SKM-1 (cell line): ENCODE data around the gene IL23R.

Source experiments
- DNase-seq: peaks from one replicate; lab custom pipeline; 2025; ENCODE audit not compliant: unreplicated experiment; lab: John Stamatoyannopoulos, UW

IL23R gene

GRCh38 chr1:67228791-67229190, 62.5 kb downstream of the IL23R start:
- DNase-seq: no peak

- no peak for DNase-seq
Measured at GRCh38 chr1:67230539-67230938, 64.3 kb downstream of the IL23R start.

DNA sequence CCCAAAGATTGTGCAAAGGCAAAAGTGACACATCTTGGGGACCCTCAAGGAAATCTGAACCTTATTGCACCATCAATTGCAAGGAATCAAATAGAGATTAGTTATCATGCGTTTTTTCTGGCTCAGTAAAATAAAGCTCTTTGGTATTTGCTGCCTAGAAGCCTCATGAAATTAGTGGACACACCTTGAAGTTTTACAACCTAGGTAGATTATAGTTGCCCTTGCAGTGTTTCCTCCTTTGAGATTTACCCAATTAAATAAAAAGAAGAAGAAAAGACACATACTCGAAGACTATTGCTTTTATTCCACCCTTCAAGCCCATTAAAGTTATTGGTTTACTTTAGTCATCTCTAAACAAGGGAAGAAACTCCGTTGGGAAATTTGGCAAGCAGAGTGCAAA, 70.0 kb downstream of the IL23R start:
- no peak for DNase-seq

DNA sequence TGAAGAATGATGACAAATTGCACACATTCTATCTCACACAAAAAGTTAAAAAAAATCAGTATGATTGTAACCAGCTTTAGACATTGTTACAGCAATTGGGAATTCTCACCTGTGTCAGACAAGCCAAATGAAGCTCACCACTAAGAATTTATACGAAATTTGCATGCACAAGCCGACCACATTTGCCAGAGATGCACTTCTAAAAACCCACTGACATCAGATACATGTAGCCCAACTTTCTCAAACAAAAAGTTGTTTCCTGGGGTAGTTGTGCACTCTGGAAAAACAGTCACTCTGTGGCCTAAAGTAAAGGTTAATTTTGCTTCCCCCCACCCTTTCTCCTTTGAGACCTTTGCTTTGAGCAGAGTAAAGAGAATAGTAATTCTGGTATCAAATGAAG, 73.5 kb downstream of the IL23R start:
- DNase-seq: no peak

GRCh38 chr1:67241200-67241746, 75.0 kb downstream of the IL23R start:
- no peak for DNase-seq

DNA sequence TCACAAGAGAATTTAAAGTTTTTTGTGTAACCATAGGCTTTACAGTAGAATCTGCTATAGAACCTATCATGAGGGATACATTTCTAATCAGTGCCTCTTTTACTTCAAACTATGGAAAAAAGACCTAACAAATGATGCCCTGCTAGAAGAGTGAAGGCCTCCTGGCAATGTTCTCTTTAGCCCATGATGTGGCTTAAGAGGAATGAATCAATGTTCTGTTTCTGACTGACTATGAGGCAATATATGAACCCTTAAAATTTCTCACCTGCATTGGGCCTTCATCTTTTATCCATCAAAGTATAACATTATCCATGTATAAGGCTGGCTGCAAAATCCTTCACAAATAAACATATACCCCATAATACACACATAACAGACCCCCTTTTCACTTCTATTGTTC, 75.8 kb downstream of the IL23R start:
- DNase-seq: no peak

- DNase-seq: no peak
Measured at GRCh38 chr1:67250051-67250653, 83.9 kb downstream of the IL23R start.

DNA sequence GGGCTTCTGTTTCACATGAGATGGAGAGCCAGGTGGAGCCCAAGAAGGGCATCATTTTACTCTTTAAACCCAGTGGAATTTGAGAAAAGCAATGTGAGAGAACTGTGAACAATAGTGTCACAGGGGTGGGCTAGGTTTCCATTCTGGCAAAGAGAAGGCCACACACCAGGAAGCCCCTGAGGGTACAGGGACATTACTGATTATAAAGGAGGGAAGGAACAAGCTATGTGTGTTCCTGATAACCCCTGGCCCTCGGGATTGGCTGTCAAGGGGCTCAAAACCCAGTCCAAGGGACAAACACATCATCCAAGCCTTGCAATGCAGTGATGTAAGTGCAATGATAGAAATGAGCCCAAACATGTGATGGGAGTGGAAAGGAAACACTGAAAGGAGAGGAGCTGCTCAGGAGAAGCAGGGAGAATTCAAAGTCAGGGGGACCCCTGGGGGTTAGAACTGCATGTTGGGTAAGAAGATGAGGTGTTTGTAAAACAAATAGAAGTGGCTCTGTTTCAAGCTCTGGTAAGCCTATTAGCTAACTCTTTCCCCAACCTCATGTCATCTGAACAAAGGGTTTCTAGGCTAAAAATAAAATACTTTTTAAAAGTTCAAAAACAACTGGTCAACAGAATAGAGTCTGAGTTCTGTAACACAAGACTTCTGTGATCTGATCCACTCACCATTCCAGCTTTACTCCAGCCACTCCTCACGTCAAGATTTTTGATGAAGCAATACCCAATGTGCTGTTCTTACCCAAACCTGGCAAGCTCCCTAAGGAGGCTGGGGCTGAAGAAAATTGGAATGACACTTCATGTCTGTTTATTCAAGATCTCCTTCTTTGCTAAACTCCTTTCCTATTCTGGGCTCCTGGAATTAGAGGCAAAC, 90.3 kb downstream of the IL23R start:
- DNase-seq: no peak

DNA sequence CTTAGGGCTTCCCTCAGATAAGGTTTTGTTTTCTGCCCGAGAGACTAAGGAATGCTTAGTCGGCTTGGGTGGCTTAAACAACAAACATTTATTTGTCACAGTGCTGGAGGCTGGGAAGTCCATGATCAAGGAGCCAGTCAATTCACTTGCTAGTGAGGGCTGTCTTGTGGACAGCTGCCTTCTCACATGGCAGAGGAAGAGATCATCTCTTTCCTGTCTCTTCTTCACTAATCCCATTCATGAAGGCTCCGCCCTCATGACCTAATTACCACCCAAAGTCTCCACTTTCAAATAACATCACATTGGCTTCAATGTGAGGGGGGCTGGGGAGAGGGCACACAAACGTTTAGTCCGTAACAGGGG, 90.9 kb downstream of the IL23R start:
- no peak for DNase-seq

DNA sequence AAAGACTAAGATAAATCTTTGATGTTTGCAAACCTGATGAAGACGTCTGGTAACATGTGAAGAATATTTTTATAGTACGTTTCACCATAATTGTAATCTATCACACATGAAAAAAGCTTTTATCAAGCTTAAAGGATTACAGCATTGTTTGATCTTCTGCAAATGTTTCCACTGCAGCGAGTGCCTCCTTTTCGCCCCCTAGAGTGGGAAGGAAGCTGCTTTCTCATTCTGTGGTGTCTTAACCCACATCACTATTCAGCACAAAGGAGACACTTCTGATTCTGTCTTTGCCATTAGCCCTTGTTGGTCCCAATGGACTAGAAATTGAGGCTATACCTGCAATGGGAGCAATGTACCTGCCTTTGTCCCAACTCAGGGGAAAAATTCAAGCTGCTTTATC, 95.4 kb downstream of the IL23R start:
- no peak for DNase-seq

- DNase-seq: no peak
Measured at GRCh38 chr1:67262735-67263134, 96.5 kb downstream of the IL23R start.

DNA sequence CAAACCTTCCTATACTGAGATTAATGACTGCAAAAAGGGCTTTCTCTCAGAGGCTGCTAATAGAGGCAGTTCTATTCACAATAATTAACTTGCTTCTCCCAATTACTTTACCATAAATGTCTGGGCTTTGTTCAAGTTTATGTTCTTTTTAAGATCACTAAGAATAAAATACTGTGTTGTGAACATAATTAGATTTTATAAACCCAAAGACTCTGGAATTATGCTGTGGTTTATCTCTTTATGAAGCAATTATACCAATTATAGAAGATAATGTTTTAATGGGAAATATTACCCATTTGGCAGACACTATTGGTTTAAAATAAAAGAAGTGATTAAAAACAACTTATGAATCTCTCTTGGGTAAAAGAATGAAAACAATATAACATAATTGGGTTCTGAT, 97.9 kb downstream of the IL23R start:
- DNase-seq: no peak

- DNase-seq: no peak
Measured at GRCh38 chr1:67264899-67265298, 98.6 kb downstream of the IL23R start.

DNA sequence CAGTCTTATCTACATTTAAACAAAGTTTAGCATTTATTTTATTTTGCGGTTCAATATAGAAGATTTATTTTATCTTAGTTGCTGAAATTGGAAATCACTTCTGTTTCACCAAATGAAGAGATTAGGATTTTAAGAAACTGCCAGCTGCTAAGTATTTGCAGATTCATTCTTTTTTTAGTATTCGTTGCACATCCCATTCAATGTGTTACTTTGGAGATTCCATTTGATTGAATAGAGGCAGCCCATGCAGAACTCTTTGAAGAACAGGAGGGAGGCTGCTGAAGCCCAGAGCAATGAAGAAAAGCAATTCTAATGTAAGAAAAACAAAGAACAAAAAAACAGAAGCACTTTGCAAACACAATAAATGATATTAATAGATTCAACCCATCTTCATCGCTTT, 102.8 kb downstream of the IL23R start:
- DNase-seq: no peak

DNA sequence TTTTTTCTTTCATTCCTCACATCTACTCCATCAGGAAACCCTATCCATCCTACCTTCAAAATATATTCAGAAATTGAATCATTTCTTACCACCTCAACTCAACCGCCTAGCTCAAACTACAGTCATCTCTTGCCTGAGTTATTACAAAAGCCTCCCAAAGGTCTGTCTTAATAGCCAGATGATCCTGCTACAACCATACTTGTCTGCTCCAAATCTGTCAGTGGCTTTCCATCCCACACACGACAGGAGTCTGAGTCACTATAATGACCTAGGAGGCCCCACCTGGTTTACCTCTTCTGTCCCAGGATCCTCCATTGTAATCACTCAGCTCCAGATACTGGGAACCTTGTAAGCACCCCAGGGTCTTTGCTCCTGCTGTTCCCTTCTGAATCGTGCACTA, 104.3 kb downstream of the IL23R start:
- DNase-seq: no peak

- DNase-seq: no peak
Measured at GRCh38 chr1:67273591-67273990, 107.3 kb downstream of the IL23R start.

GRCh38 chr1:67274623-67275325, 108.5 kb downstream of the IL23R start:
- DNase-seq: no peak

GRCh38 chr1:67280696-67281095, 114.4 kb downstream of the IL23R start:
- no peak for DNase-seq

DNA sequence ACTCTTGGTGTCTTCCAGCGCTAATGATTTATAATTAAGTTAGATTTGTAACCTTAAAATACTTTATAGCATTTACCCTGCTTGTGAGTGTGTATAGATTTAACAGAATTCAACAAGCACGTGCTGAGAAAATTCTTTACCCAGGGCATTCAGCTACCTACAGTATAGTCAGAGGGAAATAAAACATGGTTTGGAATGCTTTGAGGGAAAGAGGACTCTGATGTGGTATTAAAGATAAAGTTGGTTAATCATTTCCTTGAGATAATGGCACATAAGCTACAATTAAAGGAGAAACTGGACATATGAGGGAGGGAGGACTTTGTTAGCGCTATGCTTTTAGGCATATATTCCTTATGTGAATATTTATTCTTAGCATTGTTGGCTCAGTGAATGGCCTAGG, 115.0 kb downstream of the IL23R start:
- DNase-seq: no peak

DNA sequence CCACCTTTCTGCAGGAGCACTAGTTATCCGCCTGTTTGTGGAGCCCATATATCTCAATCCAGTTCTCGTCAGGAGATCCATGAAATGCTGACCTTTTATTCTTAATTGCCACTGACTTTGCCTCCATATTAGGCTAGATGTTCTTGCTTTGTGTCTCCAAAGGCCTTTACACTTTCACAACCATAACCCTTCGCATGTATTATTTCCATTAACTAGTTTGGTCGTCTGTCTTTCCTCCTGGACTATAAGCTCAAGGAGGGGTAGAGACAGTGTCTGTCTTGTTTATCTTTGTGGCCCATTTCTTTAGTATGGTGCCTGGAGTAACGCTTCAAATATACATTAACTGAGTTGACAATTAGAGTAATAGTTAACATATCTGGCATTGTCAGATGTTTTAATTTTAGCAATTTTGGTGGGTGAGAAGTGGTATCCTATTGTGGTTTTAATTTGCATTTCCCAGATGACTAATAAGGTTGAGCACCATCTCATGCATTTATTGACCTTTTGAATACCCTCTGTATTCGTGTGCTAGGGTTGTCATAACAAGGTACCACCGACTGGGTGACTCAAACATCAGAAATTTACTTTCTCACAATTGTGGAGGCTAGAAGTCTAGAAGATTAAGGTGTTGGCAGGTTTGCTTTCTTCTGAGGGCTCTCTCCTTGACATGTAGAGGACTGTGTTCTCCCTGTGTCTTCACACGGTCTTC, 119.7 kb downstream of the IL23R start:
- no peak for DNase-seq

GRCh38 chr1:67290236-67290635, 124.0 kb downstream of the IL23R start:
- no peak for DNase-seq
